CD14-positive monocyte (primary cell): ENCODE data around the gene GRIK2. TPM values are rescaled to one million over a fixed set of nuclear protein-coding genes. Genes with fewer than 3 reads are reported as not detected.

ENCODE experiments used
- DNase-seq, 3 donors: peaks; one replicate each; pipeline ENCODE4 v3.0.0-alpha.2; 2011 to 2022
- H2AFZ ChIP-seq: 2 replicates; pipeline ENCODE4 v1.6.0; 2012; ENCODE audit warnings: mild to moderate bottlenecking, low read depth, low read length, inconsistent platforms; ENCODE audit not compliant: insufficient read depth, poor library complexity, severe bottlenecking
- H3K27ac ChIP-seq, 2 donors: 1 replicate in 1 of 2; 2 replicates in 1 of 2; pipeline ENCODE4 v1.5.1; 2012 to 2013; ENCODE audit warnings: low read length in 2 of 2, control low read depth in 1 of 2, inconsistent platforms in 1 of 2, low read depth in 1 of 2, mild to moderate bottlenecking in 1 of 2
- H3K27me3 ChIP-seq, 2 donors: one replicate each; pipeline versions ENCODE4 v1.6.0 to v1.6.1; 2011 to 2013; ENCODE audit warnings: low read length in 2 of 2; ENCODE audit not compliant: control insufficient read depth in 2 of 2, insufficient read depth in 2 of 2
- H3K36me3 ChIP-seq, 2 donors: replicated peaks in 1 of 2; 1 replicate in 1 of 2; 2 replicates in 1 of 2; pipeline versions ENCODE4 v1.5.1 to v1.6.1; 2012 to 2013; ENCODE audit warnings: low read length in 2 of 2, control low read depth in 1 of 2, inconsistent platforms in 1 of 2, mild to moderate bottlenecking in 1 of 2; ENCODE audit not compliant: insufficient read depth in 2 of 2, control insufficient read depth in 1 of 2
- H3K4me1 ChIP-seq, 2 donors: 1 replicate in 1 of 2; 2 replicates in 1 of 2; pipeline versions ENCODE4 v1.5.1 to v1.6.1; 2012 to 2013; ENCODE audit warnings: low read length in 2 of 2, control low read depth in 1 of 2, inconsistent platforms in 1 of 2, mild to moderate bottlenecking in 1 of 2, moderate library complexity in 1 of 2; ENCODE audit not compliant: insufficient read depth in 2 of 2, control insufficient read depth in 1 of 2
- H3K4me2 ChIP-seq: replicated peaks from 2 replicates; pipeline ENCODE3; 2012; ENCODE audit warnings: low read length, moderate library complexity, mild to moderate bottlenecking; ENCODE audit not compliant: poor library complexity, severe bottlenecking; ENCODE audit errors: extremely low read depth
- H3K4me3 ChIP-seq, 3 experiments: fragments of 200-600 bp in 1 of 3; sonication (generic) in 1 of 3; replicated peaks in 1 of 3; 1 replicate in 2 of 3; 2 replicates in 1 of 3; pipeline ENCODE4 v1.5.1; 2011 to 2013; ENCODE audit warnings: low read length in 3 of 3, mild to moderate bottlenecking in 3 of 3, control low read depth in 2 of 3, low read depth in 2 of 3, inconsistent platforms in 1 of 3, moderate library complexity in 1 of 3
- H3K79me2 ChIP-seq: 2 replicates; pipeline ENCODE4 v1.6.0; 2012; ENCODE audit warnings: mild to moderate bottlenecking, control low read depth, inconsistent platforms, low read length, moderate library complexity; ENCODE audit not compliant: insufficient read depth
- H3K9ac ChIP-seq: 2 replicates; pipeline ENCODE4 v1.6.0; 2017; ENCODE audit warnings: low read length, mild to moderate bottlenecking; ENCODE audit not compliant: insufficient read depth, poor library complexity, severe bottlenecking
- H3K9me3 ChIP-seq, 2 donors: replicated peaks in 1 of 2; 1 replicate in 1 of 2; 2 replicates in 1 of 2; pipeline versions ENCODE4 v1.5.1 to v1.6.1; 2012 to 2013; ENCODE audit warnings: low read length in 2 of 2, control low read depth in 1 of 2; ENCODE audit not compliant: control insufficient read depth in 1 of 2, insufficient read depth in 1 of 2
- H4K20me1 ChIP-seq: 2 replicates; pipeline ENCODE4 v1.6.0; 2012; ENCODE audit warnings: mild to moderate bottlenecking, low read length, control low read depth, moderate library complexity; ENCODE audit not compliant: insufficient read depth
- H3K27ac Mint-ChIP-seq, 7 donors: one replicate each; pipeline ENCODE4 v1.8.0; 2020; ENCODE audit warnings: mild to moderate bottlenecking in 7 of 7, mixed read lengths in 7 of 7, moderate library complexity in 6 of 7, inconsistent platforms in 2 of 7
- H3K27me3 Mint-ChIP-seq, 3 donors: one replicate each; pipeline ENCODE4 v1.8.0; 2021 to 2022; ENCODE audit warnings: low read depth in 3 of 3, mild to moderate bottlenecking in 3 of 3, mixed read lengths in 3 of 3, moderate library complexity in 3 of 3, inconsistent platforms in 1 of 3
- H3K36me3 Mint-ChIP-seq, 2 donors: one replicate each; pipeline ENCODE4 v1.8.0; 2020; ENCODE audit warnings: mixed read lengths in 2 of 2, inconsistent platforms in 1 of 2, mild to moderate bottlenecking in 1 of 2
- H3K4me1 Mint-ChIP-seq: one replicate; pipeline ENCODE4 v1.8.0; 2020; ENCODE audit warnings: mild to moderate bottlenecking, mixed read lengths
- H3K4me3 Mint-ChIP-seq, 2 donors: one replicate each; pipeline ENCODE4 v1.8.0; 2020; ENCODE audit warnings: mild to moderate bottlenecking in 2 of 2, mixed read lengths in 2 of 2, moderate library complexity in 1 of 2
- H3K9me3 Mint-ChIP-seq, 7 donors: one replicate each; pipeline ENCODE4 v1.8.0; 2020 to 2022; ENCODE audit warnings: mixed read lengths in 7 of 7, mild to moderate bottlenecking in 6 of 7, moderate library complexity in 6 of 7, inconsistent platforms in 2 of 7
- CTCF ChIP-seq: fragments of 200-600 bp; IDR thresholded peaks from one replicate; pipeline ENCODE4 v1.8.0; 2022; ENCODE audit warnings: antibody characterized with exemption, mild to moderate bottlenecking
- WGBS: methylation state at CpG from one replicate; pipeline ENCODE4 v1.1.5; 2013; ENCODE audit warnings: missing lambda C conversion rate; ENCODE audit not compliant: insufficient coverage; 5-methylcytosine and 5-hydroxymethylcytosine counted together
- intact Hi-C, 2 donors: fragments of 100-400 bp; cut with micrococcal nuclease; formaldehyde crosslinking; loops; one replicate each; pipeline versions ENCODE4 v1.15.0 to v1.15.1; 2023
- polyA plus RNA-seq, 3 donors: library from polyadenylated mRNA; depleted of rRNA in 1 of 3; unstranded in 2 of 3; stranded (reverse) in 1 of 3; fragments of 300-500 nt in 2 of 3; fragments of >200 nt in 1 of 3; fragmentation: Illumina TruSeq in 2 of 3; gene quantifications; 1 replicate in 2 of 3; 2 replicates in 1 of 3; pipeline ENCODE4 v1.2.3, GENCODE V29; 2012 to 2021

Gene GRIK2
- polyA plus RNA-seq, 3 donors: not detected

- no peaks in the 10 kb centered on the region for H3K36me3 Mint-ChIP-seq
Measured at GRCh38 chr6:101912311-101912710, 518.8 kb downstream of the GRIK2 start.

GRCh38 chr6:101918471-101918870, 525.0 kb downstream of the GRIK2 start:
- no CpG with 5 or more reads among the region's 2 CpGs for WGBS
- no peak overlapping the region for H3K27ac ChIP-seq
- H3K27ac Mint-ChIP-seq: no peak overlapping the region
- H3K27me3 ChIP-seq: no peaks in the 10 kb centered on the region
- no peak overlapping the region for H2AFZ ChIP-seq
- no peaks in the 10 kb centered on the region for H3K4me1 Mint-ChIP-seq
- TF ChIP-seq CTCF: no peak
- H3K36me3 ChIP-seq: no peaks in the 10 kb centered on the region
- no peaks in the 10 kb centered on the region for H3K9me3 ChIP-seq
- H3K27me3 Mint-ChIP-seq: peaks cover 0 to 1% (median 0%) of the 10 kb centered on the region in 3 donors
- H3K9me3 Mint-ChIP-seq: no peaks in the 10 kb centered on the region
- no peak overlapping the region for H3K4me2 ChIP-seq
- no peak overlapping the region for H3K4me3 Mint-ChIP-seq
- H4K20me1 ChIP-seq: no peaks in the 10 kb centered on the region
- no peaks in the 10 kb centered on the region for H3K36me3 Mint-ChIP-seq
- intact Hi-C loops: no loop called here
- H3K4me1 ChIP-seq: no peaks in the 10 kb centered on the region
- no peaks in the 10 kb centered on the region for H3K79me2 ChIP-seq
- DNase-seq: no peak
- no peak overlapping the region for H3K9ac ChIP-seq
- H3K4me3 ChIP-seq: no peak overlapping the region

More at GRCh38 chr6:101912311-101912710, 518.8 kb downstream of the GRIK2 start:
- H3K27ac Mint-ChIP-seq: no peak overlapping the region
- H3K4me1 ChIP-seq: no peaks in the 10 kb centered on the region
- H3K4me3 Mint-ChIP-seq: no peak overlapping the region
- no peaks in the 10 kb centered on the region for H3K9me3 Mint-ChIP-seq
- no peak for TF ChIP-seq CTCF
- H3K4me1 Mint-ChIP-seq: no peaks in the 10 kb centered on the region
- H3K9me3 ChIP-seq: no peaks in the 10 kb centered on the region
- no peak overlapping the region for H3K4me3 ChIP-seq
- no peak overlapping the region for H3K9ac ChIP-seq
- H2AFZ ChIP-seq: no peak overlapping the region
- no peaks in the 10 kb centered on the region for H4K20me1 ChIP-seq
- H3K79me2 ChIP-seq: no peaks in the 10 kb centered on the region
- DNase-seq: no peak
- no peak overlapping the region for H3K4me2 ChIP-seq
- H3K27ac ChIP-seq: no peak overlapping the region
- H3K27me3 Mint-ChIP-seq: peaks cover 0 to 1% (median 0%) of the 10 kb centered on the region in 3 donors
- intact Hi-C loops: no loop called here
- no peaks in the 10 kb centered on the region for H3K36me3 ChIP-seq
- whole genome bisulfite sequencing: 80% methylated on average over 1 of the region's 5 CpGs
- no peaks in the 10 kb centered on the region for H3K27me3 ChIP-seq
